Aorta (tissue), 5 donors: ENCODE measurements around the gene NUDT9. TPM values are rescaled to one million over a fixed set of nuclear protein-coding genes. Genes with fewer than 3 reads are reported as not detected.
"Not testable (repeated sequence)": the region's sequence is repeated elsewhere in the genome, so short reads cannot be mapped to it uniquely, and the experiment has no call there.

Experiments
- ATAC-seq: fragments of 200-7000 bp; cut with Tn5 transposase; one replicate; pipeline ENCODE4 v1.9.1; 2022; ENCODE audit warnings: moderate library complexity; ENCODE audit not compliant: low FRiP score
- DNase-seq, 2 donors: peaks; one replicate each; pipeline ENCODE4 v3.0.0-alpha.2; 2020
- H3K27ac ChIP-seq, 2 donors: one replicate each; pipeline ENCODE4 v1.5.1; 2013; ENCODE audit warnings: low read length in 2 of 2, mild to moderate bottlenecking in 2 of 2, moderate library complexity in 2 of 2, control low read depth in 1 of 2, inconsistent platforms in 1 of 2, low read depth in 1 of 2
- H3K27me3 ChIP-seq, 2 donors: one replicate each; pipeline ENCODE4 v1.6.1; 2013; ENCODE audit warnings: control low read depth in 1 of 2, low read length in 1 of 2, mild to moderate bottlenecking in 1 of 2, moderate library complexity in 1 of 2; ENCODE audit not compliant: insufficient read depth in 2 of 2, control insufficient read depth in 1 of 2
- H3K36me3 ChIP-seq, 2 donors: one replicate each; pipeline ENCODE4 v1.6.1; 2013; ENCODE audit warnings: control low read depth in 1 of 2, low read length in 1 of 2, mild to moderate bottlenecking in 1 of 2; ENCODE audit not compliant: insufficient read depth in 2 of 2, control insufficient read depth in 1 of 2
- H3K4me1 ChIP-seq, 2 donors: one replicate each; pipeline ENCODE4 v1.6.1; 2013; ENCODE audit warnings: low read length in 2 of 2, control low read depth in 1 of 2, mild to moderate bottlenecking in 1 of 2, moderate library complexity in 1 of 2; ENCODE audit not compliant: insufficient read depth in 2 of 2, control insufficient read depth in 1 of 2
- H3K4me3 ChIP-seq, 2 donors: one replicate each; pipeline ENCODE4 v1.5.1; 2013; ENCODE audit warnings: low read length in 2 of 2, control low read depth in 1 of 2, mild to moderate bottlenecking in 1 of 2
- H3K9me3 ChIP-seq: one replicate; pipeline ENCODE4 v1.6.1; 2013; ENCODE audit warnings: mild to moderate bottlenecking, low read length; ENCODE audit not compliant: control insufficient read depth
- WGBS, 2 donors: extraction: QIAGEN DNeasy Blood & Tissue Kit; methylation state at CpG; one replicate each; pipeline ENCODE4 v1.1.7; 2013; 5-methylcytosine and 5-hydroxymethylcytosine counted together
- intact Hi-C, 2 donors: fragments of 100-400 bp; cut with DNase I; formaldehyde crosslinking; loops; one replicate each; pipeline versions ENCODE4 v1.14.2 to v1.15.0; 2022
- polyA plus RNA-seq, 2 donors: library from polyadenylated mRNA; stranded (reverse); fragments of 200-250 nt; gene quantifications; one replicate each; pipeline ENCODE4 v1.2.3, GENCODE V29; 2013
- total RNA-seq, 2 donors: library from RNA; stranded (reverse); fragmentation: NEBNext Ultra II Directional; extraction: Animal tissue kit (Norgen Biotek cat#: 25700); gene quantifications; one replicate each; pipeline ENCODE4 v1.2.1, GENCODE V29; 2021
- donor health status: healthy with polysubstance abuse.
- donor health status: Bipolar disorder and iron deficiency.
- donor health status: DM: no; HTN: no; CAD: no.
- donor health status: DM: no; HTN: no; CAD: no.
- donor health status: DM: yes; HTN: yes; CAD: no.

NUDT9 gene
- total and polyA plus RNA-seq, 4 donors, result 22.2 to 39.0 (median 33.9) TPM

- whole genome bisulfite sequencing, 2 donors, result 85 to 88% methylated on average over 1 of the region's 1 CpG
- Histone ChIP-seq H3K4me1 (no peaks in the 10 kb centered on the region), H3K27ac (no peak overlapping the region), H3K27me3 (no peaks in the 10 kb centered on the region), H3K36me3 (no peaks in the 10 kb centered on the region), H3K9me3 (no peaks in the 10 kb centered on the region), H3K4me3 (no peak overlapping the region)
- no peak for DNase-seq
- intact Hi-C loops, result no loop called here
- no peak for ATAC-seq
Measured at GRCh38 chr4:87399954-87400353, 22.4 kb upstream of the NUDT9 start.

GRCh38 chr4:87403732-87404131, 18.6 kb upstream of the NUDT9 start:
- DNase-seq, H3K4me1 ChIP-seq, H3K4me3 ChIP-seq, H3K36me3 ChIP-seq, H3K9me3 ChIP-seq, H3K27ac ChIP-seq, ATAC-seq, H3K27me3 ChIP-seq, intact Hi-C loops: not testable (repeated sequence)
- 81 to 89% methylated on average over 1 of the region's 1 CpG for WGBS, 2 donors

DNA sequence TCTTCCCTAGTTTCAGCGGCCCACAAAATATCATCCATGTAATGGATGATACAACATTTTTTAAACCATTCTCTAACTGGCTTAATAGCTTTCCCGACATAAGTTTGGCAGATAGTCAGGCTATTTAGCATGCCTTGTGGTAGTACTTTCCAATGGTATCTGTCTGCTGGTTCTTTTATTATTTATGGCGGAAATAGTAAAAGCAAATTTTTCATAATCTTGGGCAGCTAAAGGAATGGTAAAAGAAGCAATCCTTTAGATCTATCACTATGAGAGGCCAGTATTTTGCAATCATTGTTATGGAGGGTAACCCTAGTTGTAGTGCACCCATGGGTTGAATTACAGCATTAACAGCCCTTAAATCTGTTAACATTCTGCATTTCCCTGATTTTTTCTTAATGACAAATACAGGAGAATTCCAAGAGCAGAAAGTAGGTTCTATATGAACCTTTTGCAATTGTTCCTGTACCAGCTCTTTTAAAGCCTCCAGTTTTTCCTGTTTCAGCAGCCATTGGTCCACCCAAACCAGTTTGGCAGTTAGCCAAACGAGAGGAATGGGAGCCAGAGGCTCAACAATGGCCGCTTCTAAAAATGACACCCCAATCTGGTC, 17.1 kb upstream of the NUDT9 start:
- Histone ChIP-seq H3K36me3 (no peaks in the 10 kb centered on the region), H3K4me1 (no peaks in the 10 kb centered on the region), H3K9me3 (no peaks in the 10 kb centered on the region), H3K27ac (no peak overlapping the region), H3K27me3 (no peaks in the 10 kb centered on the region), H3K4me3 (no peak overlapping the region)
- ATAC-seq, result no peak
- intact Hi-C loops, result no loop called here
- 51 to 66% methylated on average over 5 of the region's 5 CpGs for WGBS, 2 donors
- DNase-seq, result no peak

DNA sequence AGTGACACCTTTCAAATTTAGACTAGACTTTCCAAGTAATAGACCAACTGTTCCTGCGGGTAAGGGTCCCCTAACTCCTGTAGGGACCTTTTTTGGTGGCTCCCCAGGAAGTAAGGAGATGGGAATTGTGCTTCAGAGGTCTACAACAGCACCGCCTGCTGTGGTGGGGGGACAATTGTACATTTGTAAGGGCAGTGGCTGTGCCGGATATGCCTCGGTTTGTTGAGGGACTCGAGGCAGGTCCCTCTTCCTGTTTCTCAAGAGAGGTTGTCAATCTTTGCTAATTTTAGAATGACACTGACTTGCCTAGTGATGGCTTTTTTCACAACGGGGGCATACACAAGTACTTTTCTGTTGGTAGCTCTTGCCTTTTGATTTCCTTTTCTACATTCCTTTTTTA, 15.9 kb upstream of the NUDT9 start:
- no peak overlapping the region for H3K27ac ChIP-seq
- no peaks in the 10 kb centered on the region for H3K9me3 ChIP-seq
- DNase-seq, result no peak
- 72 to 80% methylated on average over 6 of the region's 6 CpGs for WGBS, 2 donors
- ATAC-seq, result no peak
- no peak overlapping the region for H3K4me3 ChIP-seq
- no peaks in the 10 kb centered on the region for H3K4me1 ChIP-seq
- H3K36me3 ChIP-seq, result no peaks in the 10 kb centered on the region
- intact Hi-C loops, result no loop called here
- H3K27me3 ChIP-seq, result no peaks in the 10 kb centered on the region

- intact Hi-C loops, H3K27me3 ChIP-seq, ATAC-seq, H3K27ac ChIP-seq, H3K36me3 ChIP-seq, H3K4me1 ChIP-seq, H3K4me3 ChIP-seq, H3K9me3 ChIP-seq, DNase-seq: not testable (repeated sequence)
- 84 to 88% methylated on average over 4 of the region's 4 CpGs for WGBS, 2 donors
Measured at GRCh38 chr4:87406902-87407301, 15.5 kb upstream of the NUDT9 start.

GRCh38 chr4:87409420-87409939, 12.9 kb upstream of the NUDT9 start:
- WGBS, 2 donors, result 61 to 64% methylated on average over 3 of the region's 3 CpGs
- Histone ChIP-seq H3K36me3 (no peaks in the 10 kb centered on the region), H3K4me3 (no peak overlapping the region), H3K9me3 (peaks cover 1% of the 10 kb centered on the region), H3K27ac (no peak overlapping the region), H3K27me3 (no peaks in the 10 kb centered on the region), H3K4me1 (no peaks in the 10 kb centered on the region)
- no peak for DNase-seq
- no peak for ATAC-seq
- intact Hi-C loops, result no loop called here

GRCh38 chr4:87410157-87410556, 12.2 kb upstream of the NUDT9 start:
- H3K4me1 ChIP-seq, result no peaks in the 10 kb centered on the region
- no peak for DNase-seq
- H3K27me3 ChIP-seq, result no peaks in the 10 kb centered on the region
- H3K9me3 ChIP-seq, result peaks cover 1% of the 10 kb centered on the region
- 57 to 60% methylated on average over 2 of the region's 2 CpGs for WGBS, 2 donors
- H3K4me3 ChIP-seq, result no peak overlapping the region
- no peak for ATAC-seq
- no peaks in the 10 kb centered on the region for H3K36me3 ChIP-seq
- intact Hi-C loops, result no loop called here
- H3K27ac ChIP-seq, result no peak overlapping the region

GRCh38 chr4:87410679-87411078, 11.7 kb upstream of the NUDT9 start:
- DNase-seq, result no peak
- intact Hi-C loops, result no loop called here
- Histone ChIP-seq H3K36me3 (no peaks in the 10 kb centered on the region), H3K27ac (no peak overlapping the region), H3K9me3 (peaks cover 1% of the 10 kb centered on the region), H3K4me3 (no peak overlapping the region), H3K27me3 (no peaks in the 10 kb centered on the region), H3K4me1 (no peaks in the 10 kb centered on the region)
- WGBS, 2 donors, result 79 to 87% methylated on average over 2 of the region's 2 CpGs
- no peak for ATAC-seq

GRCh38 chr4:87414816-87415215, 7.6 kb upstream of the NUDT9 start:
- no peak for ATAC-seq
- intact Hi-C loops, result no loop called here
- Histone ChIP-seq H3K9me3 (peaks cover 1% of the 10 kb centered on the region), H3K27ac (no peak overlapping the region), H3K4me1 (no peaks in the 10 kb centered on the region), H3K27me3 (no peaks in the 10 kb centered on the region), H3K4me3 (no peak overlapping the region), H3K36me3 (no peaks in the 10 kb centered on the region)
- DNase-seq, result no peak
